SK-N-SH treated with all-trans-retinoic acid at 6 μM for 48 hours (cell line): ENCODE results near the gene LRRC23.

Experiments
- ARNTL ChIP-seq: fragments of 450-650 bp; formaldehyde crosslinking; IDR thresholded peaks from 2 replicates; pipeline ENCODE4 v1.5.0; 2020; ENCODE audit warnings: low read depth, mild to moderate bottlenecking, moderate library complexity, borderline replicate concordance
- BACH2 ChIP-seq: fragments of 250-450 bp; sonication (Bioruptor Pico); IDR thresholded peaks from 2 replicates; pipeline ENCODE4 v1.9.0; 2021; ENCODE audit warnings: mild to moderate bottlenecking, borderline replicate concordance
- CSDC2 ChIP-seq: fragments of 250-450 bp; sonication (Bioruptor Pico); IDR thresholded peaks from 2 replicates; pipeline ENCODE4 v1.5.0; 2020; ENCODE audit warnings: mild to moderate bottlenecking, moderate library complexity
- CSRNP3 ChIP-seq: fragments of 250-450 bp; sonication (Bioruptor Pico); IDR thresholded peaks from 2 replicates; pipeline ENCODE4 v1.5.1; 2021; ENCODE audit warnings: mild to moderate bottlenecking, moderate library complexity
- GLIS3 ChIP-seq: fragments of 250-450 bp; sonication (Bioruptor Pico); IDR thresholded peaks from 2 replicates; pipeline ENCODE4 v1.5.0; 2020; ENCODE audit warnings: mild to moderate bottlenecking, moderate library complexity
- TCF4 ChIP-seq: fragments of 250-450 bp; sonication (Bioruptor Pico); IDR thresholded peaks from 2 replicates; pipeline ENCODE4 v1.8.0; 2021; ENCODE audit warnings: mild to moderate bottlenecking, moderate library complexity, borderline replicate concordance
- TOX ChIP-seq: fragments of 250-450 bp; sonication (Bioruptor Pico); IDR thresholded peaks from 2 replicates; pipeline ENCODE4 v1.8.0; 2021; ENCODE audit warnings: mild to moderate bottlenecking, moderate library complexity, borderline replicate concordance
- ZC3H10 ChIP-seq: fragments of 250-450 bp; sonication (Bioruptor Pico); IDR thresholded peaks from 2 replicates; pipeline ENCODE4 v1.5.1; 2021; ENCODE audit warnings: mild to moderate bottlenecking, moderate library complexity
- ZFP30 ChIP-seq: fragments of 450-650 bp; formaldehyde crosslinking; IDR thresholded peaks from 2 replicates; pipeline ENCODE4 v1.5.0; 2022; ENCODE audit warnings: mild to moderate bottlenecking, moderate library complexity

GRCh38 chr12:6894321-6894720 lies 10.3 kb upstream of the LRRC23 start:
- TF ChIP-seq TCF4 (CRISPR knock-in tag) (no peak), CSDC2 (no peak), GLIS3 (CRISPR knock-in tag) (no peak), TOX (CRISPR knock-in tag) (no peak), ZFP30 (no peak), ARNTL (CRISPR knock-in tag) (no peak), BACH2 (CRISPR knock-in tag) (no peak), ZC3H10 (no peak), CSRNP3 (CRISPR knock-in tag) (no peak)
